HL-60 (cell line): ENCODE results near the gene SDCCAG8.

ENCODE experiments used
- DNase-seq, 2 experiments: peaks; one replicate each; pipeline ENCODE4 v3.0.0-alpha.2; 2010 to 2020; ENCODE audit warnings: low read depth in 1 of 2, low spot score in 1 of 2
- H3K27ac ChIP-seq: fragments of 250-450 bp; sonication (Bioruptor Pico); replicated peaks from 2 replicates; pipeline ENCODE4 v1.5.1; 2020; ENCODE audit warnings: mild to moderate bottlenecking, moderate library complexity
- H3K27me3 ChIP-seq: fragments of 250-450 bp; sonication (Bioruptor Pico); 2 replicates; pipeline ENCODE4 v1.5.1; 2021; ENCODE audit warnings: mild to moderate bottlenecking, moderate library complexity; ENCODE audit not compliant: insufficient read depth, poor library complexity, severe bottlenecking
- H3K4me3 ChIP-seq: replicated peaks from 2 replicates; pipeline ENCODE4 v1.5.1; 2011; ENCODE audit warnings: mild to moderate bottlenecking, control low read depth, low read length; ENCODE audit not compliant: insufficient read depth
- GABPA ChIP-seq: IDR thresholded peaks from 2 replicates; pipeline ENCODE4 v1.6.1; 2012; ENCODE audit warnings: low read depth
- POLR2AphosphoS5 ChIP-seq: IDR thresholded peaks from 2 replicates; pipeline ENCODE4 v1.6.1; 2012; ENCODE audit warnings: low read depth
- SPI1 ChIP-seq: IDR thresholded peaks from 2 replicates; pipeline ENCODE4 v1.6.1; 2012; ENCODE audit warnings: low read depth, mild to moderate bottlenecking, borderline replicate concordance
- TF ChIP-seq, protein P1 (sequence below): IDR thresholded peaks from one replicate; pipeline ENCODE4 v1.5.1; 2011; ENCODE audit warnings: low read length, control low read depth, inconsistent platforms; ENCODE audit not compliant: insufficient read depth
- TF ChIP-seq, protein P2 (sequence below): IDR thresholded peaks from 2 replicates; pipeline ENCODE4 v1.6.1; 2012; ENCODE audit warnings: low read depth; ENCODE audit not compliant: insufficient replicate concordance

Gene SDCCAG8

DNA sequence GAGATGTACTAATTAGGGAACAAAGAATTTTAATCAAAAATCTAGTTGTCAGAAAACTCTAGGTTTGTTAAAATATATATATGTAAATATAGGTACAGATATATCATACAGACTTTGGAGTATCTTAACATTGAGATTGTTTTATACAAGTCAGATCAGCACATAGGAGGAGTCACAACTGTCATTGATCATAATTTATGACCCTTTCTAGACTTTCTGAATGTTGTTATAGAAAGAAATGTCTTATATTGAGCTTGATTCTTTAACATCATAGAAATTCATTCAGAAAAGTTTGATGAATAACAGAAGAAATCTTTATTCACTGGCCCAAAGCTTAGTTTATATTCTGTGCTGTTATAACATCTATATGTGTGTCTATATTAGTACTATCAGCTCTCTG, 185.8 kb downstream of the SDCCAG8 start:
- TF ChIP-seq, protein P1, sequence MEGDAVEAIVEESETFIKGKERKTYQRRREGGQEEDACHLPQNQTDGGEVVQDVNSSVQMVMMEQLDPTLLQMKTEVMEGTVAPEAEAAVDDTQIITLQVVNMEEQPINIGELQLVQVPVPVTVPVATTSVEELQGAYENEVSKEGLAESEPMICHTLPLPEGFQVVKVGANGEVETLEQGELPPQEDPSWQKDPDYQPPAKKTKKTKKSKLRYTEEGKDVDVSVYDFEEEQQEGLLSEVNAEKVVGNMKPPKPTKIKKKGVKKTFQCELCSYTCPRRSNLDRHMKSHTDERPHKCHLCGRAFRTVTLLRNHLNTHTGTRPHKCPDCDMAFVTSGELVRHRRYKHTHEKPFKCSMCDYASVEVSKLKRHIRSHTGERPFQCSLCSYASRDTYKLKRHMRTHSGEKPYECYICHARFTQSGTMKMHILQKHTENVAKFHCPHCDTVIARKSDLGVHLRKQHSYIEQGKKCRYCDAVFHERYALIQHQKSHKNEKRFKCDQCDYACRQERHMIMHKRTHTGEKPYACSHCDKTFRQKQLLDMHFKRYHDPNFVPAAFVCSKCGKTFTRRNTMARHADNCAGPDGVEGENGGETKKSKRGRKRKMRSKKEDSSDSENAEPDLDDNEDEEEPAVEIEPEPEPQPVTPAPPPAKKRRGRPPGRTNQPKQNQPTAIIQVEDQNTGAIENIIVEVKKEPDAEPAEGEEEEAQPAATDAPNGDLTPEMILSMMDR: no peak
- TF ChIP-seq POLR2AphosphoS5 (no peak), SPI1 (no peak), GABPA (no peak)
- TF ChIP-seq, protein P2, sequence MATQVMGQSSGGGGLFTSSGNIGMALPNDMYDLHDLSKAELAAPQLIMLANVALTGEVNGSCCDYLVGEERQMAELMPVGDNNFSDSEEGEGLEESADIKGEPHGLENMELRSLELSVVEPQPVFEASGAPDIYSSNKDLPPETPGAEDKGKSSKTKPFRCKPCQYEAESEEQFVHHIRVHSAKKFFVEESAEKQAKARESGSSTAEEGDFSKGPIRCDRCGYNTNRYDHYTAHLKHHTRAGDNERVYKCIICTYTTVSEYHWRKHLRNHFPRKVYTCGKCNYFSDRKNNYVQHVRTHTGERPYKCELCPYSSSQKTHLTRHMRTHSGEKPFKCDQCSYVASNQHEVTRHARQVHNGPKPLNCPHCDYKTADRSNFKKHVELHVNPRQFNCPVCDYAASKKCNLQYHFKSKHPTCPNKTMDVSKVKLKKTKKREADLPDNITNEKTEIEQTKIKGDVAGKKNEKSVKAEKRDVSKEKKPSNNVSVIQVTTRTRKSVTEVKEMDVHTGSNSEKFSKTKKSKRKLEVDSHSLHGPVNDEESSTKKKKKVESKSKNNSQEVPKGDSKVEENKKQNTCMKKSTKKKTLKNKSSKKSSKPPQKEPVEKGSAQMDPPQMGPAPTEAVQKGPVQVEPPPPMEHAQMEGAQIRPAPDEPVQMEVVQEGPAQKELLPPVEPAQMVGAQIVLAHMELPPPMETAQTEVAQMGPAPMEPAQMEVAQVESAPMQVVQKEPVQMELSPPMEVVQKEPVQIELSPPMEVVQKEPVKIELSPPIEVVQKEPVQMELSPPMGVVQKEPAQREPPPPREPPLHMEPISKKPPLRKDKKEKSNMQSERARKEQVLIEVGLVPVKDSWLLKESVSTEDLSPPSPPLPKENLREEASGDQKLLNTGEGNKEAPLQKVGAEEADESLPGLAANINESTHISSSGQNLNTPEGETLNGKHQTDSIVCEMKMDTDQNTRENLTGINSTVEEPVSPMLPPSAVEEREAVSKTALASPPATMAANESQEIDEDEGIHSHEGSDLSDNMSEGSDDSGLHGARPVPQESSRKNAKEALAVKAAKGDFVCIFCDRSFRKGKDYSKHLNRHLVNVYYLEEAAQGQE: no peak
- no peaks in the 10 kb centered on the region for H3K27me3 ChIP-seq

DNA sequence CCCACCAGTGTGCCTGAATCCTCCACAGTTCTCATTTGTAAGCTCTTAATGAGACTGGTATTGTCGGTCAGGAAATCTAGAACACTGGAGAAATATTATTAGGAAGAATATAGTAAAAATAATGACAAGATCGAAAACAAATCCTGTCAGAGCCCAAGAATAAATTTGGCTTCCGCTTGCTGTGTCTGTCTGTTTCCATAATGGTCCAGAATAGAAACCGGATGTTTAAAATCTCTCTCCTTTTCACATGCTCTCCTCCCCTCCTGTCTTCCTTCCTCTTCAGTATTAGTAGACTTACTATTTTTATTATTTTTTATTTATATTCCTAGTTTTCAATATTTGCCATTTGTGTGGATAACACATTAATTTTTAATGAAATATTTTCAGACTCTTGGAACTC, 187.7 kb downstream of the SDCCAG8 start:
- DNase-seq: no peak
- TF ChIP-seq SPI1: no peak
- TF ChIP-seq POLR2AphosphoS5: no peak
- TF ChIP-seq, protein P1: no peak
- no peak for TF ChIP-seq GABPA
- TF ChIP-seq, protein P2: no peak
- H3K4me3 ChIP-seq: no peak overlapping the region
- H3K27me3 ChIP-seq: no peaks in the 10 kb centered on the region
- H3K27ac ChIP-seq: no peak overlapping the region

More for the DNA sequence above, 185.8 kb downstream of the SDCCAG8 start:
- no peak for DNase-seq
- Histone ChIP-seq H3K4me3 (no peak overlapping the region), H3K27ac (no peak overlapping the region)

DNA sequence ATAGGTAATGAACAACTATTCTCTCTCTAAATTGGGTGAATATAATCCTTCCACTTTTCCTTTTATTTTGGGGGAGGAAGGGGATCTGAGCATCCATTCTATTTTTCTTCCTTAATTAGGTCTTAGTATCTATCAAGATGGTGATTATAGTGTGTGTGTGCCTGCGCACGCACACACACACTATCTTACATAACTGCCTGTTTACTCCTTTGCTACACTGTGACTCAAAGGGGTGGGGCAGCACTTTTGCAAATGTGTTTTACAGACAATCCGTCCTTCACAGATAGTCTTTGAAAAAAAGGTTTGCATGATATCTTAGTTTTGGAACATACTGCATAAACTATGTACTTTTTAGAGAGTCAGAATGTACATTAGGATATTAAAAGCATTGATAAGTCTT, 191.5 kb downstream of the SDCCAG8 start:
- Histone ChIP-seq H3K4me3 (no peak overlapping the region), H3K27me3 (no peaks in the 10 kb centered on the region), H3K27ac (no peak overlapping the region)
- TF ChIP-seq POLR2AphosphoS5 (no peak), GABPA (no peak), SPI1 (no peak)
- TF ChIP-seq, protein P1: no peak
- TF ChIP-seq, protein P2: no peak
- DNase-seq: peak in 1 of 2 experiments; percentile 7
